ENCODE measurements around the gene STK24.

STK24 gene

DNA sequence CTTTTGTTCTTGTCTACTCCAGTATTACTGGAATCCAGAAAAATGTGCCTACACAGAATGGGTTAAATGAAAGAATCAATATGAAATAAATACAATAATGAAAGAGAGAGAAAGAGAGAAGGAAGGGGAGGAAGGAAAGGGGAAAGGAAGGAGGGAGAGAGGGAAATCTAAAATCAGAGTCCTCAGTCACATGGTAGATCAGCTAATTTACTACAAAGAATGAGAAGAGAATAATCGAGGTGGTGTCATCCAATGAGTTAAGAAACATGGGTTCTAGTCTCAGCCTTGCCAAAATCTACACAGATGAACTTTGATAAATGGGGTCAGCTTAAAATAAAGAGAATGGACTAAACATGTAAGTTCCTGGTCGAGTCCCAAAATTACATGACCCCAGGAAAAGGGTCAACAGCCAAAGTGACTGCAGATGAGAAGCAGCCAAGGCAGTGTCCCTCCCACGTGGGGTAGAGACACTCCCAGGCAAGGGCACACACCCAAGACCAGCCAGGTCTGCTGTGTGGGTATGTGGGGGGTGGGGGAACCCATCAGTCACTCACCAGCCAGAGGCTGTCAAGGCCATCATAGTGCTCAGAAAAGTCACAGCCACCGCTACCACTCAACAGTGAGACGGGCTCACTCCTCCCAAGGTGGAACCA lies 103.6 kb downstream of the STK24 start:
- no peak overlapping the region for H3K27ac ChIP-seq
- TF ChIP-seq, protein P1, sequence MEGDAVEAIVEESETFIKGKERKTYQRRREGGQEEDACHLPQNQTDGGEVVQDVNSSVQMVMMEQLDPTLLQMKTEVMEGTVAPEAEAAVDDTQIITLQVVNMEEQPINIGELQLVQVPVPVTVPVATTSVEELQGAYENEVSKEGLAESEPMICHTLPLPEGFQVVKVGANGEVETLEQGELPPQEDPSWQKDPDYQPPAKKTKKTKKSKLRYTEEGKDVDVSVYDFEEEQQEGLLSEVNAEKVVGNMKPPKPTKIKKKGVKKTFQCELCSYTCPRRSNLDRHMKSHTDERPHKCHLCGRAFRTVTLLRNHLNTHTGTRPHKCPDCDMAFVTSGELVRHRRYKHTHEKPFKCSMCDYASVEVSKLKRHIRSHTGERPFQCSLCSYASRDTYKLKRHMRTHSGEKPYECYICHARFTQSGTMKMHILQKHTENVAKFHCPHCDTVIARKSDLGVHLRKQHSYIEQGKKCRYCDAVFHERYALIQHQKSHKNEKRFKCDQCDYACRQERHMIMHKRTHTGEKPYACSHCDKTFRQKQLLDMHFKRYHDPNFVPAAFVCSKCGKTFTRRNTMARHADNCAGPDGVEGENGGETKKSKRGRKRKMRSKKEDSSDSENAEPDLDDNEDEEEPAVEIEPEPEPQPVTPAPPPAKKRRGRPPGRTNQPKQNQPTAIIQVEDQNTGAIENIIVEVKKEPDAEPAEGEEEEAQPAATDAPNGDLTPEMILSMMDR (IDR thresholded peaks at IDR 0.05) = no peak
- no peaks in the 10 kb centered on the region for H3K9me3 ChIP-seq
- no peak overlapping the region for H3K4me3 ChIP-seq (ENCODE audit: low read depth in 1 of 2, low read length in 1 of 2)
- H3K36me3 ChIP-seq = peaks cover 61% of the 10 kb centered on the region
- peaks cover 19 to 29% of the 10 kb centered on the region in 2 experiments for H3K4me1 ChIP-seq (ENCODE audit: control insufficient read depth in 1 of 2, insufficient read depth in 1 of 2, low read depth in 1 of 2, low read length in 1 of 2)
- no peaks in the 10 kb centered on the region for H3K27me3 ChIP-seq

DNA sequence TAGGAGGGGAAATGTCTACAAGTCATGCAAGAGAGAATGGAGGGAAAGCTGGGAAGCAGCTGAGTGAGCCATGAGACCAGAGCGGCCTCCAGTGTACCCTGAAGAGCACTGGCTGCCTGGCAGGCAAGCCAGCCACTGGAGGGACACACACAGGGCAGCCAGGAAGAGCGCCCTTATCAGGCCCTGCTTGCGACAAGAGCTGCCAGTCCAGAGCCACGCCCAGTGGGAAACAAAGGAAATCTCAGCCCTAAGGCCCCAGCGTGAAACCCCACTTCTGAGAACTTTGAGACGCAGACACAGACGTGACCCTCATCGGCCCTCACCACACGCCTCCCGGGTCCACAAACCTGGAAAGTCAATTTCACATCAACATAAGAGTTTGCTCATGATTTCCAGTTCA lies 105.0 kb downstream of the STK24 start:
- H3K27me3 ChIP-seq = no peaks in the 10 kb centered on the region
- H3K36me3 ChIP-seq = peaks cover 74% of the 10 kb centered on the region
- TF ChIP-seq, protein P1 (IDR thresholded peaks at IDR 0.05) = no peak
- peaks cover 15 to 20% of the 10 kb centered on the region in 2 experiments for H3K4me1 ChIP-seq (ENCODE audit: control insufficient read depth in 1 of 2, insufficient read depth in 1 of 2, low read depth in 1 of 2, low read length in 1 of 2)
- peak overlapping the region; percentile 15 for H3K27ac ChIP-seq
- no peaks in the 10 kb centered on the region for H3K9me3 ChIP-seq
- H3K4me3 ChIP-seq (ENCODE audit: low read depth in 1 of 2, low read length in 1 of 2) = no peak overlapping the region

DNA sequence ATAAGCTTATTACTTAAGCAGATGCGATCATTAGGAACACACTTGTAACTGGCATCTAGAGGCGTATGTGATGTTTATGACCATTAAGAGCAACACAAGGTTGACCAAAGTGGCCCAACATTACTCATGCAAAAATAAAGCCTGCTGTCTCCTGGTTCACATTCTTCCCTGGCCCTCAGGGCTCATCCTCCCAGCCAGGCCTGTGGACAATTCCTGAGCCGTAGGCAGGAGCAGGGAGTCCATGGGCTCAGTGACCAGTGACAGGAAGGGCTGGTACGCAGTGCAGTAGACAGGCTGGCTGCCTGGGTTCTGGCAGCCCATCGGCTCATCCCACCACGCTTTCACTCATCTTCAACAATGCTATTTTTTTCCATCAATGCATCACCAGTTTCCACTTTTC lies 106.0 kb downstream of the STK24 start:
- Histone ChIP-seq H3K27ac (no peak overlapping the region), H3K27me3 (no peaks in the 10 kb centered on the region), H3K4me3 (ENCODE audit: low read depth in 1 of 2, low read length in 1 of 2) (no peak overlapping the region), H3K36me3 (peaks cover 84% of the 10 kb centered on the region), H3K4me1 (ENCODE audit: control insufficient read depth in 1 of 2, insufficient read depth in 1 of 2, low read depth in 1 of 2, low read length in 1 of 2) (peaks cover 5 to 10% of the 10 kb centered on the region in 2 experiments), H3K9me3 (no peaks in the 10 kb centered on the region)
- TF ChIP-seq, protein P1 (IDR thresholded peaks at IDR 0.05) = no peak

DNA sequence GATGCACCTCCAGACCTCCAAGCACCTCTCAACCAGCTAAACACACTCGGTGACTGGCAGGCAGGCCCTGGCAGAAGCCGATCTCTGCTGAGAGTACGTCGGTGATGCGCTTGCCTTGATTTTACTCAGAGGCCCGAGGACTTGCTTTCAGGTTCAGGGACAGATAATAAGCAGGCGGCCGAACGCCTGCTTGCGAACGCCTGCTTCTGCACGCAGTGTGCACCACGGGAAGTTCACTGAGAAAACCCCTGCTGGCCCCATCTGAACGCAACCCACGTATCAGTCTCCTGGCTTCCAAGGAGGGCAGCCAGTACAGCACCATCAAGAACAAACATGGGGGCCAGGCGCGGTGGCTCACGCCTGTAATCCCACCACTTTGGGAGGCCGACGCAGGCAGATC lies 108.0 kb downstream of the STK24 start:
- TF ChIP-seq, protein P1 (IDR thresholded peaks at IDR 0.05) = no peak
- H3K9me3 ChIP-seq = no peaks in the 10 kb centered on the region
- H3K4me1 ChIP-seq (ENCODE audit: control insufficient read depth in 1 of 2, insufficient read depth in 1 of 2, low read depth in 1 of 2, low read length in 1 of 2) = peaks cover 0 to 3% of the 10 kb centered on the region in 2 experiments
- H3K36me3 ChIP-seq = peaks cover 88% of the 10 kb centered on the region
- H3K27me3 ChIP-seq = no peaks in the 10 kb centered on the region
- no peak overlapping the region for H3K4me3 ChIP-seq (ENCODE audit: low read depth in 1 of 2, low read length in 1 of 2)
- H3K27ac ChIP-seq = no peak overlapping the region

DNA sequence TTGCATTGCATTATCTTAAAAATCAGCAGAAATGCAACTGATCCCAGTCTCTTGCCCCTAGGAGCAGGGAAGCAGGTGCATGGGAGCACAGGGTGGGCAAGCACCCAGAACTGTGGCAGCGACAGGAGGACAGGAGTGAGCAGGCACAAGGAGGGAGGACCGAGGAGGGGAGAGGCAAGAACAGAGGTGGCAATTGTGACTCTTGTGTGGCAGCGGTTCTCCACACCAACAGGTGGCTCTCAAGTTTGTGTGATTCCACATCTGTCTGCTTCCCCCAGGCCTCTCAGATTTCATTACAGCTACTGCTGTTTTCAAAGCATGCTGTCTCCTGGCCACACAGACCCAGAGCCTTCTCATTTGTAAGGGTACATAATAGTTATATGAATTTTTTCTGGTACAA lies 108.5 kb downstream of the STK24 start:
- no peaks in the 10 kb centered on the region for H3K27me3 ChIP-seq
- no peaks in the 10 kb centered on the region for H3K9me3 ChIP-seq
- H3K36me3 ChIP-seq = peaks cover 88% of the 10 kb centered on the region
- no peak overlapping the region for H3K27ac ChIP-seq
- no peak overlapping the region for H3K4me3 ChIP-seq (ENCODE audit: low read depth in 1 of 2, low read length in 1 of 2)
- TF ChIP-seq, protein P1 (IDR thresholded peaks at IDR 0.05) = no peak
- peaks cover 0 to 3% of the 10 kb centered on the region in 2 experiments for H3K4me1 ChIP-seq (ENCODE audit: control insufficient read depth in 1 of 2, insufficient read depth in 1 of 2, low read depth in 1 of 2, low read length in 1 of 2)
